Activated T-helper 2 cell treated with anti-CD3 and anti-CD28 coated beads, Interferon-gamma antibody, Interleukin-2, Interleukin-4, amounts not matched to agents 10 μg/mL and 5 μg/mL and 100 μg/mL, durations not matched to agents 14 hours and 24 hours and 36 hours (primary cell): Measurements from ENCODE around the gene CDH13. TPM values are rescaled to one million over a fixed set of nuclear protein-coding genes. Genes with fewer than 3 reads are reported as not detected.

Experiments used
- DNase-seq: peaks from one replicate; pipeline ENCODE4 v3.0.0; 2021; ENCODE audit warnings: low spot score
- H3K27ac Mint-ChIP-seq: one replicate; pipeline ENCODE4 v1.8.0; 2021; ENCODE audit warnings: mixed read lengths
- H3K27me3 Mint-ChIP-seq: one replicate; pipeline ENCODE4 v1.8.0; 2021; ENCODE audit warnings: low read depth, mixed read lengths
- H3K36me3 Mint-ChIP-seq: one replicate; pipeline ENCODE4 v1.8.0; 2021; ENCODE audit warnings: low read depth, mixed read lengths
- H3K4me1 Mint-ChIP-seq: one replicate; pipeline ENCODE4 v1.8.0; 2021; ENCODE audit warnings: low read depth, mixed read lengths
- H3K4me3 Mint-ChIP-seq: one replicate; pipeline ENCODE4 v1.8.0; 2021; ENCODE audit warnings: low read depth, mild to moderate bottlenecking, moderate library complexity, mixed read lengths
- H3K9me3 Mint-ChIP-seq: one replicate; pipeline ENCODE4 v1.8.0; 2021; ENCODE audit warnings: mixed read lengths
- intact Hi-C: fragments of 100-400 bp; cut with micrococcal nuclease; formaldehyde crosslinking; loops from one replicate; pipeline ENCODE4 v1.15.1; 2023
- total RNA-seq: library from RNA; stranded (reverse); gene quantifications from 2 replicates; pipeline ENCODE4 v1.2.3, GENCODE V29; 2022

Gene CDH13
- total RNA-seq, 1 donor from 2014 or later = not detected

GRCh38 chr16:83737729-83738354 is 1111.1 kb downstream of the CDH13 start:
- intact Hi-C loops = no loop called here
- no peak for DNase-seq
- peaks cover 14% of the 10 kb centered on the region for H3K9me3 Mint-ChIP-seq
- H3K27me3 Mint-ChIP-seq = no peaks in the 10 kb centered on the region
- no peaks in the 10 kb centered on the region for H3K4me1 Mint-ChIP-seq
- H3K36me3 Mint-ChIP-seq = no peaks in the 10 kb centered on the region
- H3K4me3 Mint-ChIP-seq = no peak overlapping the region
- H3K27ac Mint-ChIP-seq = no peak overlapping the region

- Mint-ChIP-seq H3K27ac (no peak overlapping the region), H3K4me3 (no peak overlapping the region), H3K4me1 (no peaks in the 10 kb centered on the region), H3K36me3 (no peaks in the 10 kb centered on the region), H3K27me3 (no peaks in the 10 kb centered on the region), H3K9me3 (peaks cover 11% of the 10 kb centered on the region)
- DNase-seq = no peak
- intact Hi-C loops = no loop called here
These were observed 1112.2 kb downstream of the CDH13 start for GRCh38 chr16:83738923-83739503.

- intact Hi-C loops = no loop called here
- Mint-ChIP-seq H3K27ac (no peak overlapping the region), H3K4me1 (no peaks in the 10 kb centered on the region), H3K9me3 (no peaks in the 10 kb centered on the region), H3K36me3 (no peaks in the 10 kb centered on the region), H3K4me3 (no peak overlapping the region), H3K27me3 (no peaks in the 10 kb centered on the region)
- DNase-seq = no peak
These were observed 1115.5 kb downstream of the CDH13 start for GRCh38 chr16:83742124-83742899.

- intact Hi-C loops = no loop called here
- Mint-ChIP-seq H3K4me3 (no peak overlapping the region), H3K27ac (no peak overlapping the region), H3K9me3 (no peaks in the 10 kb centered on the region), H3K27me3 (no peaks in the 10 kb centered on the region), H3K4me1 (no peaks in the 10 kb centered on the region), H3K36me3 (no peaks in the 10 kb centered on the region)
- DNase-seq = no peak
These were observed 1116.5 kb downstream of the CDH13 start for GRCh38 chr16:83743241-83743640.

- Mint-ChIP-seq H3K27ac (no peak overlapping the region), H3K36me3 (no peaks in the 10 kb centered on the region), H3K27me3 (no peaks in the 10 kb centered on the region), H3K4me1 (no peaks in the 10 kb centered on the region), H3K9me3 (no peaks in the 10 kb centered on the region), H3K4me3 (no peak overlapping the region)
- DNase-seq = no peak
- intact Hi-C loops = no loop called here
These were observed 1117.0 kb downstream of the CDH13 start for GRCh38 chr16:83743720-83744119.

- Mint-ChIP-seq H3K27me3 (no peaks in the 10 kb centered on the region), H3K36me3 (no peaks in the 10 kb centered on the region), H3K4me3 (no peak overlapping the region), H3K4me1 (no peaks in the 10 kb centered on the region), H3K9me3 (no peaks in the 10 kb centered on the region), H3K27ac (no peak overlapping the region)
- intact Hi-C loops = no loop called here
- DNase-seq = no peak
These were observed 1117.7 kb downstream of the CDH13 start for GRCh38 chr16:83744441-83744981.

- no peaks in the 10 kb centered on the region for H3K36me3 Mint-ChIP-seq
- H3K27me3 Mint-ChIP-seq = no peaks in the 10 kb centered on the region
- no peak overlapping the region for H3K27ac Mint-ChIP-seq
- intact Hi-C loops = no loop called here
- no peaks in the 10 kb centered on the region for H3K9me3 Mint-ChIP-seq
- H3K4me1 Mint-ChIP-seq = no peaks in the 10 kb centered on the region
- DNase-seq = no peak
- H3K4me3 Mint-ChIP-seq = no peak overlapping the region
These were observed 1119.8 kb downstream of the CDH13 start for GRCh38 chr16:83746611-83747010.

GRCh38 chr16:83747936-83748335 is 1121.2 kb downstream of the CDH13 start:
- intact Hi-C loops = no loop called here
- no peaks in the 10 kb centered on the region for H3K4me1 Mint-ChIP-seq

GRCh38 chr16:83755391-83755790 is 1128.6 kb downstream of the CDH13 start:
- Mint-ChIP-seq H3K27ac (no peak overlapping the region), H3K4me3 (no peak overlapping the region), H3K36me3 (no peaks in the 10 kb centered on the region)

More at GRCh38 chr16:83747936-83748335, 1121.2 kb downstream of the CDH13 start:
- no peaks in the 10 kb centered on the region for H3K27me3 Mint-ChIP-seq
- no peak for DNase-seq
- H3K9me3 Mint-ChIP-seq = no peaks in the 10 kb centered on the region
- H3K4me3 Mint-ChIP-seq = no peak overlapping the region
- no peaks in the 10 kb centered on the region for H3K36me3 Mint-ChIP-seq
- H3K27ac Mint-ChIP-seq = no peak overlapping the region

GRCh38 chr16:83762141-83762991 is 1135.6 kb downstream of the CDH13 start:
- no peak overlapping the region for H3K27ac Mint-ChIP-seq
- H3K4me1 Mint-ChIP-seq = no peaks in the 10 kb centered on the region
- intact Hi-C loops = no loop called here
- no peaks in the 10 kb centered on the region for H3K27me3 Mint-ChIP-seq
- peaks cover 6% of the 10 kb centered on the region for H3K9me3 Mint-ChIP-seq
- no peak for DNase-seq
- H3K4me3 Mint-ChIP-seq = no peak overlapping the region
- H3K36me3 Mint-ChIP-seq = no peaks in the 10 kb centered on the region

More at GRCh38 chr16:83755391-83755790, 1128.6 kb downstream of the CDH13 start:
- peaks cover 8% of the 10 kb centered on the region for H3K27me3 Mint-ChIP-seq
- peaks cover 16% of the 10 kb centered on the region for H3K9me3 Mint-ChIP-seq
- H3K4me1 Mint-ChIP-seq = no peaks in the 10 kb centered on the region
- DNase-seq = no peak
- intact Hi-C loops = no loop called here

GRCh38 chr16:83762992-83763358 is 1136.2 kb downstream of the CDH13 start:
- H3K27ac Mint-ChIP-seq = no peak overlapping the region
- peaks cover 6% of the 10 kb centered on the region for H3K9me3 Mint-ChIP-seq
- no peaks in the 10 kb centered on the region for H3K36me3 Mint-ChIP-seq
- no peaks in the 10 kb centered on the region for H3K4me1 Mint-ChIP-seq
- no peaks in the 10 kb centered on the region for H3K27me3 Mint-ChIP-seq
- no peak for DNase-seq
- intact Hi-C loops = no loop called here
- H3K4me3 Mint-ChIP-seq = no peak overlapping the region

- DNase-seq = no peak
- Mint-ChIP-seq H3K36me3 (no peaks in the 10 kb centered on the region), H3K27me3 (no peaks in the 10 kb centered on the region), H3K9me3 (no peaks in the 10 kb centered on the region), H3K27ac (no peak overlapping the region), H3K4me3 (no peak overlapping the region), H3K4me1 (peaks cover 6% of the 10 kb centered on the region)
- intact Hi-C loops = no loop called here
These were observed 1142.2 kb downstream of the CDH13 start for GRCh38 chr16:83768986-83769385.
